Right cardiac atrium (tissue), 5 donors: Measurements from ENCODE around the gene CHORDC1. TPM values are rescaled to one million over a fixed set of nuclear protein-coding genes. Genes with fewer than 3 reads are reported as not detected.
A peak's percentile ranks its signal among the peaks of the same experiment; 100 is the strongest.

Experiments used
- ATAC-seq, 2 donors: fragments of 200-7000 bp; cut with Tn5 transposase; one replicate each; pipeline versions ENCODE4 v1.8.0 to v1.9.1; 2020; ENCODE audit warnings: moderate library complexity in 2 of 2, mild to moderate bottlenecking in 1 of 2
- DNase-seq, 3 donors: peaks; one replicate each; pipeline ENCODE4 v3.0.0-alpha.2; 2020
- H3K27ac ChIP-seq: one replicate; pipeline ENCODE4 v1.5.1; 2013; ENCODE audit warnings: mild to moderate bottlenecking, low read length, control low read depth, moderate library complexity
- H3K27me3 ChIP-seq: one replicate; pipeline ENCODE4 v1.6.1; 2013; ENCODE audit not compliant: control insufficient read depth, insufficient read depth
- H3K4me1 ChIP-seq: one replicate; pipeline ENCODE4 v1.6.1; 2013; ENCODE audit warnings: low read length; ENCODE audit not compliant: control insufficient read depth, insufficient read depth
- H3K4me3 ChIP-seq: one replicate; pipeline ENCODE4 v1.5.1; 2013; ENCODE audit warnings: low read length, control low read depth
- H3K9me3 ChIP-seq: one replicate; pipeline ENCODE4 v1.6.1; 2013; ENCODE audit warnings: low read length; ENCODE audit not compliant: control insufficient read depth
- WGBS: extraction: QIAGEN DNeasy Blood & Tissue Kit; methylation state at CpG from one replicate; pipeline ENCODE4 v1.1.7; 2013; 5-methylcytosine and 5-hydroxymethylcytosine counted together
- intact Hi-C, 4 donors: fragments of 100-400 bp; cut with DNase I; formaldehyde crosslinking; loops; one replicate each; pipeline versions ENCODE4 v1.11.0 to v1.14.0; 2022 to 2023
- long read RNA-seq, 4 donors: library from polyadenylated mRNA; unstranded; transcript quantifications; one replicate each; pipeline ENCODE4 v2.0.0, GENCODE V29; 2020 to 2021
- polyA plus RNA-seq: library from polyadenylated mRNA; stranded (reverse); fragments of 200-250 nt; gene quantifications from one replicate; pipeline ENCODE4 v1.2.3, GENCODE V29; 2013
- total RNA-seq, 4 donors: library from RNA; stranded (reverse); fragmentation: NEBNext Ultra II Directional; extraction: Animal tissue kit (Norgen Biotek cat#: 25700); gene quantifications; one replicate each; pipeline ENCODE4 v1.2.1, GENCODE V29; 2021
- donor health status: healthy with polysubstance abuse.
- donor health status: DM: no; HTN: yes; CAD: no.
- donor health status: DM: no; HTN: no; CAD: no.
- donor health status: DM: no; HTN: yes; CAD: no; lungs with severe emphysema.
- donor health status: DM: yes; HTN: yes; CAD: no.

The CHORDC1 gene
- total RNA-seq (10 to 100 TPM; 30.6 to 49.9 (median 43.4) TPM), polyA plus RNA-seq (30.9 TPM)
- long read RNA-seq, donor 1, transcript CHORDC1-201 (11 exons, 2,654 nt) = major isoform, 56 of 63 reads
- long read RNA-seq, donor 1, partial matches to known transcripts = 2 of 63 reads
- long read RNA-seq, donor 1, other reads (novel, unspliced or antisense) = 4 of 63 reads
- long read RNA-seq, donor 2, transcript CHORDC1-201 (11 exons, 2,654 nt) = major isoform, 10 of 11 reads
- long read RNA-seq, donor 2, partial matches to known transcripts = 0 of 11 reads
- long read RNA-seq, donor 2, other reads (novel, unspliced or antisense) = 0 of 11 reads
- long read RNA-seq, donor 3, transcript CHORDC1-201 (11 exons, 2,654 nt) = major isoform, 61 of 72 reads
- long read RNA-seq, donor 3, partial matches to known transcripts = 2 of 72 reads
- long read RNA-seq, donor 3, other reads (novel, unspliced or antisense) = 7 of 72 reads
- long read RNA-seq, donor 4, transcript CHORDC1-201 (11 exons, 2,654 nt) = major isoform, 14 of 14 reads
- long read RNA-seq, donor 4, partial matches to known transcripts = 0 of 14 reads
- long read RNA-seq, donor 4, other reads (novel, unspliced or antisense) = 0 of 14 reads

GRCh38 chr11:90222459-90223247 lies at the start of gene CHORDC1:
Gene CHORDC1, minus strand, starts transcription at chr11:90223049. Its CDS starts 95 bp downstream, at chr11:90222954.
- no peaks in the 10 kb centered on the region for H3K9me3 ChIP-seq

GRCh38 chr11:90257158-90257525 lies 34.3 kb upstream of the CHORDC1 start:
- DNase-seq (no peak), ATAC-seq (no peak)
- Histone ChIP-seq H3K27me3 (no peaks in the 10 kb centered on the region), H3K9me3 (no peaks in the 10 kb centered on the region), H3K27ac (no peak overlapping the region), H3K4me3 (no peak overlapping the region), H3K4me1 (no peaks in the 10 kb centered on the region)
- WGBS = 74% methylated on average over 1 of the region's 1 CpG
- intact Hi-C loops = no loop called here

More at GRCh38 chr11:90222459-90223247, at the start of gene CHORDC1:
- intact Hi-C loops = no loop called here
- H3K4me1 ChIP-seq = no peaks in the 10 kb centered on the region
- peak; percentile 97 to 98 for ATAC-seq
- peak within 1 kb of the TSS; percentile 84 for H3K4me3 ChIP-seq
- under 1% methylated on average over 71 of the region's 71 CpGs for WGBS
- no peaks in the 10 kb centered on the region for H3K27me3 ChIP-seq
- peak within 1 kb of the TSS; percentile 69 for H3K27ac ChIP-seq
- DNase-seq = peak; percentile 94 to 97 (median 96)

GRCh38 chr11:90256404-90257157 lies 33.7 kb upstream of the CHORDC1 start:
- Histone ChIP-seq H3K27ac (no peak overlapping the region), H3K4me3 (no peak overlapping the region), H3K4me1 (no peaks in the 10 kb centered on the region), H3K9me3 (no peaks in the 10 kb centered on the region), H3K27me3 (no peaks in the 10 kb centered on the region)
- DNase-seq (no peak), ATAC-seq (no peak)
- intact Hi-C loops = no loop called here
- WGBS = 85% methylated on average over 8 of the region's 8 CpGs

- Histone ChIP-seq H3K4me3 (no peak overlapping the region), H3K4me1 (no peaks in the 10 kb centered on the region), H3K27ac (no peak overlapping the region), H3K9me3 (no peaks in the 10 kb centered on the region), H3K27me3 (no peaks in the 10 kb centered on the region)
- intact Hi-C loops = no loop called here
- no peak for DNase-seq
- ATAC-seq = no peak
- 63% methylated on average over 2 of the region's 2 CpGs for WGBS
These were observed 31.2 kb upstream of the CHORDC1 start for GRCh38 chr11:90254065-90254464.

- intact Hi-C loops = no loop called here
- 65% methylated on average over 3 of the region's 3 CpGs for WGBS
- H3K9me3 ChIP-seq = no peaks in the 10 kb centered on the region
- no peak for DNase-seq
- H3K27ac ChIP-seq = no peak overlapping the region
- ATAC-seq = no peak
- no peak overlapping the region for H3K4me3 ChIP-seq
- no peaks in the 10 kb centered on the region for H3K4me1 ChIP-seq
- no peaks in the 10 kb centered on the region for H3K27me3 ChIP-seq
These were observed 29.2 kb upstream of the CHORDC1 start for GRCh38 chr11:90252053-90252452.

GRCh38 chr11:90251599-90251998 lies 28.8 kb upstream of the CHORDC1 start:
- H3K27ac ChIP-seq = no peak overlapping the region
- H3K27me3 ChIP-seq = no peaks in the 10 kb centered on the region
- no peaks in the 10 kb centered on the region for H3K9me3 ChIP-seq
- intact Hi-C loops = no loop called here
- no peak overlapping the region for H3K4me3 ChIP-seq
- DNase-seq (no peak), ATAC-seq (no peak)
- no peaks in the 10 kb centered on the region for H3K4me1 ChIP-seq
- 76% methylated on average over 2 of the region's 2 CpGs for WGBS

GRCh38 chr11:90250970-90251369 lies 28.1 kb upstream of the CHORDC1 start:
- H3K4me3 ChIP-seq = peak overlapping the region; percentile 2
- 49% methylated on average over 8 of the region's 8 CpGs for WGBS
- no peak for ATAC-seq

GRCh38 chr11:90246468-90246867 lies 23.6 kb upstream of the CHORDC1 start:
- Histone ChIP-seq H3K27ac (no peak overlapping the region), H3K4me3 (no peak overlapping the region), H3K27me3 (no peaks in the 10 kb centered on the region), H3K9me3 (no peaks in the 10 kb centered on the region), H3K4me1 (no peaks in the 10 kb centered on the region)
- ATAC-seq (no peak), DNase-seq (no peak)
- intact Hi-C loops = no loop called here
- WGBS = 90% methylated on average over 1 of the region's 1 CpG

More at GRCh38 chr11:90250970-90251369, 28.1 kb upstream of the CHORDC1 start:
- H3K27me3 ChIP-seq = no peaks in the 10 kb centered on the region
- H3K27ac ChIP-seq = no peak overlapping the region
- DNase-seq = no peak
- H3K9me3 ChIP-seq = no peaks in the 10 kb centered on the region
- H3K4me1 ChIP-seq = no peaks in the 10 kb centered on the region
- intact Hi-C loops = no loop called here

- intact Hi-C loops = no loop called here
- H3K4me1 ChIP-seq = no peaks in the 10 kb centered on the region
- ATAC-seq (no peak), DNase-seq (no peak)
- H3K4me3 ChIP-seq = no peak overlapping the region
- 91% methylated on average over 1 of the region's 1 CpG for WGBS
- no peak overlapping the region for H3K27ac ChIP-seq
- no peaks in the 10 kb centered on the region for H3K9me3 ChIP-seq
- no peaks in the 10 kb centered on the region for H3K27me3 ChIP-seq
These were observed 20.7 kb upstream of the CHORDC1 start for GRCh38 chr11:90243534-90243933.

- Histone ChIP-seq H3K4me3 (no peak overlapping the region), H3K9me3 (no peaks in the 10 kb centered on the region), H3K27me3 (no peaks in the 10 kb centered on the region), H3K27ac (no peak overlapping the region), H3K4me1 (no peaks in the 10 kb centered on the region)
- intact Hi-C loops = no loop called here
- WGBS = 57% methylated on average over 7 of the region's 7 CpGs
- DNase-seq (no peak), ATAC-seq (no peak)
These were observed 20.1 kb upstream of the CHORDC1 start for GRCh38 chr11:90242894-90243416.
